Stomach (tissue), 9 donors: ENCODE measurements around the gene FAM114A1. TPM values are rescaled to one million over a fixed set of nuclear protein-coding genes. Genes with fewer than 3 reads are reported as not detected.
"Not testable (repeated sequence)": the region's sequence is repeated elsewhere in the genome, so short reads cannot be mapped to it uniquely, and the experiment has no call there.

Experiments
- DNase-seq, 2 donors: peaks; one replicate each; pipeline versions ENCODE4 v3.0.0 to v3.0.0-alpha.2; 2013 to 2019
- H3K27ac ChIP-seq, 5 donors: fragments of 200-600 bp in 4 of 5; sonication (generic) in 4 of 5; one replicate each; pipeline ENCODE4 v1.5.1; 2013 to 2019; ENCODE audit warnings: mild to moderate bottlenecking in 1 of 5, moderate library complexity in 1 of 5
- H3K27me3 ChIP-seq, 3 donors: fragments of 200-600 bp; sonication (generic); one replicate each; pipeline ENCODE4 v1.5.1; 2017 to 2019; ENCODE audit warnings: mixed run types in 1 of 3
- H3K36me3 ChIP-seq, 4 donors: fragments of 200-600 bp; sonication (generic); 1 replicate in 3 of 4; 2 replicates in 1 of 4; pipeline ENCODE4 v1.5.1; 2016 to 2019
- H3K4me1 ChIP-seq, 4 donors: fragments of 200-600 bp; sonication (generic); one replicate each; pipeline ENCODE4 v1.5.1; 2016 to 2019
- H3K4me3 ChIP-seq, 4 donors: fragments of 200-600 bp; sonication (generic) in 3 of 4; one replicate each; pipeline ENCODE4 v1.5.1; 2016 to 2019; ENCODE audit warnings: mild to moderate bottlenecking in 1 of 4
- H3K9me3 ChIP-seq, 4 donors: fragments of 200-600 bp; sonication (generic); one replicate each; pipeline ENCODE4 v1.5.1; 2016 to 2019
- EP300 ChIP-seq: sonication (generic); formaldehyde crosslinking; IDR thresholded peaks from one replicate; pipeline ENCODE4 v1.6.1; 2017; ENCODE audit warnings: antibody characterized with exemption
- POLR2A ChIP-seq, 4 donors: fragments of 450-650 bp; IDR thresholded peaks; one replicate each; pipeline ENCODE4 v1.6.1; 2016; ENCODE audit warnings: antibody characterized with exemption in 4 of 4, control low read depth in 2 of 4, mild to moderate bottlenecking in 1 of 4, moderate library complexity in 1 of 4
- POLR2AphosphoS5 ChIP-seq, 3 donors: sonication (generic); formaldehyde crosslinking; IDR thresholded peaks; one replicate each; pipeline ENCODE4 v1.6.1; 2016; ENCODE audit warnings: antibody characterized with exemption in 3 of 3
- WGBS, 5 donors: extraction: QIAGEN DNeasy Blood & Tissue Kit in 3 of 5; methylation state at CpG; one replicate each; pipeline versions ENCODE4 v1.1.5 to v1.1.7; 2013 to 2018; 5-methylcytosine and 5-hydroxymethylcytosine counted together
- intact Hi-C: fragments of 100-400 bp; cut with DNase I; formaldehyde crosslinking; loops from one replicate; pipeline ENCODE4 v1.15.1; 2023; ENCODE audit warnings: low total_unique reads
- polyA plus RNA-seq, 3 donors: library from polyadenylated mRNA; stranded (reverse); fragments of 200-250 nt; gene quantifications; one replicate each; pipeline ENCODE4 v1.2.3, GENCODE V29; 2013
- total RNA-seq, 5 donors: library from RNA; depleted of rRNA; stranded (reverse); fragments of >200 nt; gene quantifications; one replicate each; pipeline versions ENCODE4 v1.1.0 to v1.2.3, GENCODE V29; 2014 to 2016
- TF ChIP-seq, protein P1 (sequence below), 7 experiments: fragments of 450-650 bp in 4 of 7; fragments of 200-600 bp in 3 of 7; sonication (generic) in 3 of 7; IDR thresholded peaks; one replicate each; pipeline ENCODE4 v1.5.1; 2016 to 2019; ENCODE audit warnings: antibody characterized with exemption in 7 of 7, control low read depth in 2 of 7, mild to moderate bottlenecking in 1 of 7
- donor health status: healthy with polysubstance abuse.
- donor health status: Bipolar disorder and iron deficiency.
- donor health status: healthy.

FAM114A1 gene
- total and polyA plus RNA-seq, 8 donors: 10.4 to 149 (median 47.9) TPM

- Histone ChIP-seq H3K36me3 (no peaks in the 10 kb centered on the region), H3K9me3 (no peaks in the 10 kb centered on the region), H3K27me3 (no peaks in the 10 kb centered on the region), H3K4me3 (no peak overlapping the region), H3K27ac (no peak overlapping the region), H3K4me1 (peaks cover 0 to 7% (median 2%) of the 10 kb centered on the region in 4 donors)
- DNase-seq: no peak
- intact Hi-C loops: no loop called here
- TF ChIP-seq POLR2AphosphoS5 (IDR thresholded peaks at IDR 0.05) (no peak), EP300 (no peak), POLR2A (IDR thresholded peaks at IDR 0.05) (no peak)
- TF ChIP-seq, protein P1, sequence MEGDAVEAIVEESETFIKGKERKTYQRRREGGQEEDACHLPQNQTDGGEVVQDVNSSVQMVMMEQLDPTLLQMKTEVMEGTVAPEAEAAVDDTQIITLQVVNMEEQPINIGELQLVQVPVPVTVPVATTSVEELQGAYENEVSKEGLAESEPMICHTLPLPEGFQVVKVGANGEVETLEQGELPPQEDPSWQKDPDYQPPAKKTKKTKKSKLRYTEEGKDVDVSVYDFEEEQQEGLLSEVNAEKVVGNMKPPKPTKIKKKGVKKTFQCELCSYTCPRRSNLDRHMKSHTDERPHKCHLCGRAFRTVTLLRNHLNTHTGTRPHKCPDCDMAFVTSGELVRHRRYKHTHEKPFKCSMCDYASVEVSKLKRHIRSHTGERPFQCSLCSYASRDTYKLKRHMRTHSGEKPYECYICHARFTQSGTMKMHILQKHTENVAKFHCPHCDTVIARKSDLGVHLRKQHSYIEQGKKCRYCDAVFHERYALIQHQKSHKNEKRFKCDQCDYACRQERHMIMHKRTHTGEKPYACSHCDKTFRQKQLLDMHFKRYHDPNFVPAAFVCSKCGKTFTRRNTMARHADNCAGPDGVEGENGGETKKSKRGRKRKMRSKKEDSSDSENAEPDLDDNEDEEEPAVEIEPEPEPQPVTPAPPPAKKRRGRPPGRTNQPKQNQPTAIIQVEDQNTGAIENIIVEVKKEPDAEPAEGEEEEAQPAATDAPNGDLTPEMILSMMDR (IDR thresholded peaks at IDR 0.05): no peak
Observed at GRCh38 chr4:38987491-38987890, 119.9 kb downstream of the FAM114A1 start.

GRCh38 chr4:38988353-38988752 lies 120.7 kb downstream of the FAM114A1 start:
- intact Hi-C loops, H3K4me1 ChIP-seq, H3K9me3 ChIP-seq, DNase-seq, H3K4me3 ChIP-seq, H3K27me3 ChIP-seq, H3K36me3 ChIP-seq, H3K27ac ChIP-seq: not testable (repeated sequence)
- 78 to 93% (median 84%) methylated on average over 7 to 9 of the region's 9 CpGs for WGBS, 5 donors

- H3K36me3 ChIP-seq: no peaks in the 10 kb centered on the region
- no peak for DNase-seq
Observed at GRCh38 chr4:38989487-38989886, 121.9 kb downstream of the FAM114A1 start.

GRCh38 chr4:38990241-38990640 lies 122.6 kb downstream of the FAM114A1 start:
- DNase-seq: no peak
- intact Hi-C loops: no loop called here
- H3K4me1 ChIP-seq: peaks cover 0 to 7% (median 2%) of the 10 kb centered on the region in 4 donors
- no peak for TF ChIP-seq POLR2A (IDR thresholded peaks at IDR 0.05)
- TF ChIP-seq POLR2AphosphoS5 (IDR thresholded peaks at IDR 0.05): no peak
- no peak for TF ChIP-seq EP300
- TF ChIP-seq, protein P1 (IDR thresholded peaks at IDR 0.05): no peak
- no peaks in the 10 kb centered on the region for H3K36me3 ChIP-seq
- H3K4me3 ChIP-seq: no peak overlapping the region
- WGBS, 5 donors: 76 to 89% (median 79%) methylated on average over 5 of the region's 5 CpGs
- no peaks in the 10 kb centered on the region for H3K9me3 ChIP-seq
- H3K27ac ChIP-seq: no peak overlapping the region
- no peaks in the 10 kb centered on the region for H3K27me3 ChIP-seq

More at GRCh38 chr4:38989487-38989886, 121.9 kb downstream of the FAM114A1 start:
- intact Hi-C loops: no loop called here
- no peak overlapping the region for H3K27ac ChIP-seq
- no peaks in the 10 kb centered on the region for H3K9me3 ChIP-seq
- no peaks in the 10 kb centered on the region for H3K27me3 ChIP-seq
- H3K4me3 ChIP-seq: no peak overlapping the region
- TF ChIP-seq EP300 (no peak), POLR2A (IDR thresholded peaks at IDR 0.05) (no peak), POLR2AphosphoS5 (IDR thresholded peaks at IDR 0.05) (no peak)
- TF ChIP-seq, protein P1 (IDR thresholded peaks at IDR 0.05): no peak
- WGBS, 5 donors: 92 to 99% (median 95%) methylated on average over 6 of the region's 6 CpGs
- H3K4me1 ChIP-seq: peaks cover 0 to 7% (median 2%) of the 10 kb centered on the region in 4 donors

DNA sequence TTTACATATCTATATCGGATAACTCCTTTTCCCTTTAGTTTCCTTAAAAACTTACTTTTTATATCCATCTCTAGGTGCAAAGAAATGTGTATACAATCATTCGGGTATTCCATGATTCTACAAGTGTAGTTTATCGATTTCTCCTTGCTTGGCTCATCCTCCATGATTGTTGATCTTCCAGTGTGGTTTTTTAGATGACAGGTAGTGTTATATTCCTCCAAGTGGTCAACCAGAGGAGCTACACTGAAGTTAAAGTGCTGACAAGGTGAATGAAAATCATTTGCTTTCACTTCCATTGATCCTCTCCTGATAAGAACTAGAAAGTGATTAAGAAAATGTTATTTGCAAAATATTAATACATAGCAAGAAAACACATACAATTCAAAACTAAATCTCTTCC lies 126.1 kb downstream of the FAM114A1 start:
- H3K27ac ChIP-seq: no peak overlapping the region
- H3K4me3 ChIP-seq: no peak overlapping the region
- H3K27me3 ChIP-seq: no peaks in the 10 kb centered on the region
- no peaks in the 10 kb centered on the region for H3K9me3 ChIP-seq
- no peaks in the 10 kb centered on the region for H3K36me3 ChIP-seq
- TF ChIP-seq, protein P1 (IDR thresholded peaks at IDR 0.05): no peak
- TF ChIP-seq EP300 (no peak), POLR2A (IDR thresholded peaks at IDR 0.05) (no peak), POLR2AphosphoS5 (IDR thresholded peaks at IDR 0.05) (no peak)
- H3K4me1 ChIP-seq: no peaks in the 10 kb centered on the region
- 89 to 94% (median 92%) methylated on average over 3 of the region's 3 CpGs for WGBS, 5 donors
- intact Hi-C loops: no loop called here
- no peak for DNase-seq
